GM18909 (cell line): Measurements from ENCODE around the gene OAF.

Experiments used
- ATAC-seq: cut with Tn5 transposase; IDR thresholded peaks from one replicate; pipeline ENCODE4 v1.9.1; 2021; ENCODE audit warnings: mild to moderate bottlenecking; ENCODE audit not compliant: unreplicated experiment, poor library complexity

OAF gene

GRCh38 chr11:120198787-120199469, 11.9 kb upstream of the OAF start:
- ATAC-seq = no peak

GRCh38 chr11:120199613-120200012, 11.2 kb upstream of the OAF start:
- no peak for ATAC-seq

GRCh38 chr11:120200677-120201076, 10.2 kb upstream of the OAF start:
- no peak for ATAC-seq

- no peak for ATAC-seq
Measured at GRCh38 chr11:120201653-120202052, 9.2 kb upstream of the OAF start.

GRCh38 chr11:120203626-120204025, 7.2 kb upstream of the OAF start:
- ATAC-seq = no peak

GRCh38 chr11:120205596-120206161, 5.2 kb upstream of the OAF start:
- no peak for ATAC-seq

- no peak for ATAC-seq
Measured at GRCh38 chr11:120207512-120207911, 3.3 kb upstream of the OAF start.

- ATAC-seq = no peak
Measured at GRCh38 chr11:120208001-120208441, 2.8 kb upstream of the OAF start.

GRCh38 chr11:120208777-120209176, 2.1 kb upstream of the OAF start:
- ATAC-seq = no peak

- peak; percentile 9 for ATAC-seq
Measured at GRCh38 chr11:120209746-120210625, 846 bp upstream of the OAF start.

GRCh38 chr11:120211522-120212258, 858 bp downstream of the OAF start:
- no peak for ATAC-seq

- no peak for ATAC-seq
Measured at GRCh38 chr11:120212259-120212878, 1.5 kb downstream of the OAF start.

- no peak for ATAC-seq
Measured at GRCh38 chr11:120212926-120213325, 2.1 kb downstream of the OAF start.

- ATAC-seq = no peak
Measured at GRCh38 chr11:120214581-120214980, 3.7 kb downstream of the OAF start.

GRCh38 chr11:120215634-120216033, 4.8 kb downstream of the OAF start:
- no peak for ATAC-seq

- no peak for ATAC-seq
Measured at GRCh38 chr11:120216426-120217102, 5.7 kb downstream of the OAF start.

GRCh38 chr11:120217526-120217925, 6.7 kb downstream of the OAF start:
- ATAC-seq = no peak

- ATAC-seq = no peak
Measured at GRCh38 chr11:120217941-120218694, 7.3 kb downstream of the OAF start.

- ATAC-seq = no peak
Measured at GRCh38 chr11:120218695-120219033, 7.8 kb downstream of the OAF start.
